Mesenchymal stem cell (in vitro differentiated cells and primary cell): Measurements from ENCODE around the gene SRRM1. TPM values are rescaled to one million over a fixed set of nuclear protein-coding genes. Genes with fewer than 3 reads are reported as not detected.
A peak's percentile ranks its signal among the peaks of the same experiment; 100 is the strongest.

Experiments
- DNase-seq: peaks from one replicate; pipeline ENCODE4 v3.0.0-alpha.2; 2013
- H2AFZ ChIP-seq: one replicate; pipeline ENCODE4 v1.6.1; 2013; ENCODE audit warnings: low read depth, mild to moderate bottlenecking, control low read depth, inconsistent platforms, low read length, moderate library complexity
- H2AK5ac ChIP-seq: 2 replicates; pipeline ENCODE4 v1.6.1; 2013; ENCODE audit warnings: low read length, moderate library complexity, mild to moderate bottlenecking, inconsistent platforms; ENCODE audit not compliant: severe bottlenecking
- H2BK120ac ChIP-seq: one replicate; pipeline ENCODE4 v1.6.1; 2013; ENCODE audit warnings: low read depth, mild to moderate bottlenecking, inconsistent platforms, low read length, moderate library complexity
- H2BK12ac ChIP-seq, 2 experiments: one replicate each; pipeline ENCODE4 v1.6.1; 2013; ENCODE audit warnings: inconsistent platforms in 2 of 2, low read length in 2 of 2, mild to moderate bottlenecking in 2 of 2, moderate library complexity in 2 of 2, control low read depth in 1 of 2
- H2BK15ac ChIP-seq: one replicate; pipeline ENCODE4 v1.6.1; 2013; ENCODE audit warnings: mild to moderate bottlenecking, low read depth, inconsistent platforms; ENCODE audit not compliant: poor library complexity, severe bottlenecking
- H2BK5ac ChIP-seq: 2 replicates; pipeline ENCODE4 v1.6.1; 2013; ENCODE audit warnings: low read depth, mild to moderate bottlenecking, low read length, control low read depth, inconsistent platforms; ENCODE audit not compliant: poor library complexity, severe bottlenecking
- H3K14ac ChIP-seq, 2 experiments: one replicate each; pipeline ENCODE4 v1.6.1; 2013; ENCODE audit warnings: inconsistent platforms in 2 of 2, low read length in 2 of 2, control low read depth in 1 of 2, mild to moderate bottlenecking in 1 of 2, moderate library complexity in 1 of 2
- H3K18ac ChIP-seq, 2 experiments: one replicate each; pipeline ENCODE4 v1.6.1; 2013; ENCODE audit warnings: inconsistent platforms in 2 of 2, low read length in 2 of 2, control low read depth in 1 of 2, low read depth in 1 of 2, mild to moderate bottlenecking in 1 of 2
- H3K23ac ChIP-seq, 2 experiments: one replicate each; pipeline ENCODE4 v1.6.1; 2013; ENCODE audit warnings: inconsistent platforms in 2 of 2, low read length in 2 of 2, mild to moderate bottlenecking in 2 of 2, moderate library complexity in 2 of 2, control low read depth in 1 of 2
- H3K27ac ChIP-seq: 2 replicates; pipeline ENCODE4 v1.5.1; 2013; ENCODE audit warnings: mild to moderate bottlenecking, moderate library complexity, low read length, control low read depth, inconsistent platforms; ENCODE audit not compliant: poor library complexity, severe bottlenecking
- H3K27me3 ChIP-seq, 2 experiments: 2 replicates each; pipeline versions ENCODE4 v1.6.1 to v1.7.0; 2013; ENCODE audit warnings: low read length in 2 of 2, mild to moderate bottlenecking in 2 of 2, moderate library complexity in 2 of 2, control low read depth in 1 of 2, inconsistent platforms in 1 of 2; ENCODE audit not compliant: control insufficient read depth in 1 of 2, insufficient read depth in 1 of 2
- H3K36me3 ChIP-seq, 2 experiments: 2 replicates each; pipeline versions ENCODE4 v1.6.1 to v1.7.0; 2013; ENCODE audit warnings: low read length in 2 of 2, control low read depth in 1 of 2, inconsistent platforms in 1 of 2, low read depth in 1 of 2, mild to moderate bottlenecking in 1 of 2; ENCODE audit not compliant: insufficient read depth in 2 of 2, control insufficient read depth in 1 of 2
- H3K4ac ChIP-seq, 2 experiments: one replicate each; pipeline ENCODE4 v1.6.1; 2013; ENCODE audit warnings: inconsistent platforms in 2 of 2, low read length in 2 of 2, mild to moderate bottlenecking in 2 of 2, moderate library complexity in 2 of 2, control low read depth in 1 of 2, low read depth in 1 of 2
- H3K4me1 ChIP-seq: 2 replicates; pipeline ENCODE4 v1.6.1; 2013; ENCODE audit warnings: low read depth, low read length, control low read depth; ENCODE audit not compliant: control insufficient read depth, insufficient read depth
- H3K4me2 ChIP-seq: 2 replicates; pipeline ENCODE4 v1.6.1; 2013; ENCODE audit warnings: low read length, mild to moderate bottlenecking, inconsistent platforms; ENCODE audit not compliant: poor library complexity, severe bottlenecking
- H3K4me3 ChIP-seq, 2 experiments: 2 replicates each; pipeline versions ENCODE4 v1.5.1 to v1.7.0; 2013; ENCODE audit warnings: low read length in 2 of 2, mild to moderate bottlenecking in 2 of 2, control low read depth in 1 of 2, low read depth in 1 of 2; ENCODE audit not compliant: insufficient read depth in 1 of 2
- H3K79me1 ChIP-seq: replicated peaks from 2 replicates; pipeline ENCODE4 v1.6.1; 2013; ENCODE audit warnings: mild to moderate bottlenecking, control low read depth, low read length, inconsistent platforms; ENCODE audit not compliant: poor library complexity, severe bottlenecking
- H3K9ac ChIP-seq: 2 replicates; pipeline ENCODE4 v1.7.0; 2013; ENCODE audit warnings: mild to moderate bottlenecking, low read length, moderate library complexity
- H3K9me3 ChIP-seq: 2 replicates; pipeline ENCODE4 v1.7.0; 2013; ENCODE audit warnings: mild to moderate bottlenecking, low read length; ENCODE audit not compliant: control insufficient read depth
- H4K8ac ChIP-seq: one replicate; pipeline ENCODE4 v1.6.1; 2013; ENCODE audit warnings: inconsistent platforms, mild to moderate bottlenecking, low read length, moderate library complexity
- H4K91ac ChIP-seq: one replicate; pipeline ENCODE4 v1.6.1; 2013; ENCODE audit warnings: mild to moderate bottlenecking, low read length, inconsistent platforms
- WGBS: methylation state at CpG from one replicate; pipeline ENCODE4 v1.1.7; 2013; ENCODE audit warnings: mixed read lengths; 5-methylcytosine and 5-hydroxymethylcytosine counted together
- polyA plus RNA-seq, 2 experiments: library from polyadenylated mRNA; stranded (reverse); fragments of 200-250 nt; gene quantifications; one replicate each; pipeline ENCODE4 v1.2.3, GENCODE V29; 2013

SRRM1 gene, protein sequence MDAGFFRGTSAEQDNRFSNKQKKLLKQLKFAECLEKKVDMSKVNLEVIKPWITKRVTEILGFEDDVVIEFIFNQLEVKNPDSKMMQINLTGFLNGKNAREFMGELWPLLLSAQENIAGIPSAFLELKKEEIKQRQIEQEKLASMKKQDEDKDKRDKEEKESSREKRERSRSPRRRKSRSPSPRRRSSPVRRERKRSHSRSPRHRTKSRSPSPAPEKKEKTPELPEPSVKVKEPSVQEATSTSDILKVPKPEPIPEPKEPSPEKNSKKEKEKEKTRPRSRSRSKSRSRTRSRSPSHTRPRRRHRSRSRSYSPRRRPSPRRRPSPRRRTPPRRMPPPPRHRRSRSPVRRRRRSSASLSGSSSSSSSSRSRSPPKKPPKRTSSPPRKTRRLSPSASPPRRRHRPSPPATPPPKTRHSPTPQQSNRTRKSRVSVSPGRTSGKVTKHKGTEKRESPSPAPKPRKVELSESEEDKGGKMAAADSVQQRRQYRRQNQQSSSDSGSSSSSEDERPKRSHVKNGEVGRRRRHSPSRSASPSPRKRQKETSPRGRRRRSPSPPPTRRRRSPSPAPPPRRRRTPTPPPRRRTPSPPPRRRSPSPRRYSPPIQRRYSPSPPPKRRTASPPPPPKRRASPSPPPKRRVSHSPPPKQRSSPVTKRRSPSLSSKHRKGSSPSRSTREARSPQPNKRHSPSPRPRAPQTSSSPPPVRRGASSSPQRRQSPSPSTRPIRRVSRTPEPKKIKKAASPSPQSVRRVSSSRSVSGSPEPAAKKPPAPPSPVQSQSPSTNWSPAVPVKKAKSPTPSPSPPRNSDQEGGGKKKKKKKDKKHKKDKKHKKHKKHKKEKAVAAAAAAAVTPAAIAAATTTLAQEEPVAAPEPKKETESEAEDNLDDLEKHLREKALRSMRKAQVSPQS
- polyA plus RNA-seq (2013, experiment 1 of 2), result 161 TPM
- polyA plus RNA-seq (2013, experiment 2 of 2), result 151 TPM

DNA sequence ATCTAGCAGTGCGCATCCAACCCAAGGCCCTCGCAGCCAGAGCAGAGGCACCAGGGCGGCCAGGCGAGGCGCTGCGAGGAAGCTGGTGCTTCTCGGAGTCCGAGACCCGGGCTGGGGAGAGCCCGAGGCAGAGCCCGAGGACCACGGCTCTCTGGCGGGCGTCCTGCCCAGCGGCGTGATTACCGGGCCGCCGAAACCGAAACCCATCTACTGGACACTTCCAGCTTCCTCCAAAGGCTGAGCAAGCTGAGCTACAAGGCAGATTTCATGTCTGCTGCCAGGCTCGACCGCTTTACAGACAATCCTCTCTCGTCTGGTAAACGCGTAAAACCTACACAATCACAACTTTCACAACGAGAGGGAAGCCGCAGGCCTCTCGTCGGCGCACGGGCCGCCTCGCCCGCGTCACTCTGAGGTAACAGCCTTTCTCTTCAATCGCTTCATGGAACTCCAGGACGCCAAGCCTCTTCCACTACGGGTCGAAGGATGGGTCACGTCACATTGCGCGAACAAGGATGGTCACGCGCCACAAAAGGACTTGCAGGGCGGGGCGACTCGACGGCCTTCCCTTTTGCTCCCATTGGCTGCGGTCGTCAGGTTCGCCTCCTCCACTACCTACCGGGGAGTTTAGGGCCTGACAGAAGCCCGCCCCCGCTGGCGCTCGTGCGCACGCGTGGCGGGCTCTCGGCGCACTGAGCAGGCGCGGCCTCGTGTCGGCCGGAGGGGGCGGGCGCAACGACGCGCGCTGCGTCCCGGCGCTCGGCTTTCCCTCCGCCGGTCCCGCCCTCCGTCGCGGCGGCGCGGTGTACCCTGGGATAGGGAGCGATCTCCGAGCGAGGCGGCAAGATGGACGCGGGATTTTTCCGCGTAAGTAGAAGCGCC is at the start of gene SRRM1:
Gene SRRM1, plus strand, starts transcription at position 822 of the 882 bp plus-strand sequence. Its CDS starts 25 bp downstream, at position 847.
- Histone ChIP-seq H4K8ac (peak within 1 kb of the TSS; percentile 98), H2BK12ac (peak within 1 kb of the TSS; percentile 57 to 65), H3K9me3 (no peaks in the 10 kb centered on the region), H3K9ac (peak within 1 kb of the TSS; percentile 100), H3K27ac (peak within 1 kb of the TSS; percentile 99), H2AK5ac (peak within 1 kb of the TSS; percentile 74), H3K36me3 (peaks cover 2 to 26% of the 10 kb centered on the region in 2 experiments), H2BK15ac (peak within 1 kb of the TSS; percentile 98), H3K4me3 (peak within 1 kb of the TSS; percentile 98 to 99), H3K14ac (peak within 1 kb of the TSS in 1 of 2 experiments; percentile 99), H3K4me2 (peak within 1 kb of the TSS; percentile 90), H3K23ac (peak within 1 kb of the TSS; percentile 97 to 99), H2BK5ac (peak within 1 kb of the TSS; percentile 81), H3K18ac (peak within 1 kb of the TSS; percentile 97 to 100), H3K27me3 (peaks cover 0 to under 1% of the 10 kb centered on the region in 2 experiments), H2BK120ac (peak within 1 kb of the TSS; percentile 93), H4K91ac (peak within 1 kb of the TSS; percentile 99), H3K79me1 (peaks cover 5% of the 10 kb centered on the region), H2AFZ (peak within 1 kb of the TSS; percentile 70), H3K4me1 (peaks cover 8% of the 10 kb centered on the region), H3K4ac (peak within 1 kb of the TSS; percentile 95 to 99)
- peak; percentile 100 for DNase-seq
- under 1% methylated on average over 94 of the region's 95 CpGs for WGBS

DNA sequence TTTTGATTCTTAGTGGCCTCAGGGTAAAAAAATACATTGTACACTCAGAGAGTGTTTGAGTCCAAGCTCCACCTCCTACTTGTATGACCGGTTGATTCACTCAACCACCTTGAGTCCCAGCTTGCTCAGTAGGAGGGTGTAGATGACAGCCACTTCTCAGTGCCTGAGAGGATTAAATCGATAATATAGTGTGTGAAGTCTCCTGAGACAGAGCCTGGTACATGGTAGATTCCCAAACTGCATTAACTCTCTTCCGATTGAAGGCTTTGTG is 48.8 kb upstream of the SRRM1 start:
- Histone ChIP-seq H3K9ac (no peak overlapping the region), H3K18ac (no peak overlapping the region), H2BK15ac (no peak overlapping the region), H3K27ac (no peak overlapping the region), H3K23ac (no peak overlapping the region), H2BK120ac (no peak overlapping the region), H3K36me3 (no peaks in the 10 kb centered on the region), H3K14ac (no peak overlapping the region), H3K9me3 (no peaks in the 10 kb centered on the region), H3K4me1 (no peaks in the 10 kb centered on the region), H3K27me3 (peaks cover 19 to 50% of the 10 kb centered on the region in 2 experiments), H3K79me1 (no peaks in the 10 kb centered on the region), H2AK5ac (no peak overlapping the region), H4K91ac (no peak overlapping the region), H3K4ac (no peak overlapping the region), H4K8ac (no peak overlapping the region), H2BK5ac (no peak overlapping the region), H2BK12ac (no peak overlapping the region), H3K4me3 (no peak overlapping the region), H2AFZ (no peak overlapping the region), H3K4me2 (no peak overlapping the region)
- 88% methylated on average over 3 of the region's 3 CpGs for WGBS
- no peak for DNase-seq

DNA sequence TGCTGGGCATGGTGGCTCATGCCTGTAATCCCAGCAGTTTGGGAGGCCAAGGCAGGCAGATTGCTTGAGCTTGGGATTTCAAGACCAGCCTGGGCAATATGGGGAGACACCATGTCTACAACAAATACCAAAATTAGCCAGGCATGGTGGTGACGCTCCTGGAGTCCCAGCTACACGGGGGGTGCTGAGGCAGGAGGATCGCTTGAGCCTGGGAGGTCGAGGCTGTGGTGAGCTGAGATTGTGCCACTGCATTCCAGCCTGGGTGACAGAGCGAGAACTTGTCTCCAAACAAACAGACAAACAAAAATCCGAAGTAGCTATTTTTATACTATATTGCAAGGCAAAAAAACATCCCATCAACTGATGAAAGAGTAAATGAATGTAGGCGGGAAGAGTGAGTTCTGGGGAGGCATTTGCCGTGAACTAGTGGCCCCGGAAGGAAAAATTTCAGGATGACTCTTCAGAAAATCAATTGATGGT is 46.7 kb upstream of the SRRM1 start:
- H2BK5ac ChIP-seq, result no peak overlapping the region

More for the DNA sequence above, 46.7 kb upstream of the SRRM1 start:
- Histone ChIP-seq H3K18ac (peak overlapping the region in 1 of 2 experiments; percentile 33), H3K4me3 (no peak overlapping the region), H3K27ac (no peak overlapping the region), H3K9me3 (no peaks in the 10 kb centered on the region), H4K8ac (no peak overlapping the region), H3K23ac (no peak overlapping the region), H3K14ac (no peak overlapping the region), H3K4me2 (no peak overlapping the region), H3K27me3 (peaks cover 16 to 34% of the 10 kb centered on the region in 2 experiments), H3K4ac (no peak overlapping the region), H2AK5ac (no peak overlapping the region), H2AFZ (no peak overlapping the region), H4K91ac (no peak overlapping the region), H3K79me1 (no peaks in the 10 kb centered on the region), H3K36me3 (no peaks in the 10 kb centered on the region), H2BK120ac (no peak overlapping the region), H2BK15ac (no peak overlapping the region), H3K9ac (no peak overlapping the region), H3K4me1 (peaks cover 2% of the 10 kb centered on the region), H2BK12ac (no peak overlapping the region)
- DNase-seq, result peak; percentile 21
- WGBS, result 71% methylated on average over 7 of the region's 9 CpGs
